Natural killer cell treated with Interleukin-12 subunit alpha and Interleukin-12 subunit beta and Interleukin-15 and Interleukin-18, amount 100 ng/mL, for 72 hours (primary cell): Measurements from ENCODE around the gene STRA6. TPM values are rescaled to one million over a fixed set of nuclear protein-coding genes. Genes with fewer than 3 reads are reported as not detected.
"Not testable (repeated sequence)": the region's sequence is repeated elsewhere in the genome, so short reads cannot be mapped to it uniquely, and the experiment has no call there.

Experiments used
- ATAC-seq, 2 donors: fragments of 150-1000 bp; cut with Tn5 transposase in 1 of 2; sonication (Bioruptor Pico), chemical (Tn5 transposase) in 1 of 2; 2 replicates each; pipeline ENCODE4 v1.10.0; 2021
- DNase-seq: peaks from one replicate; pipeline ENCODE4 v3.0.0; 2022; ENCODE audit warnings: low spot score
- H3K27ac Mint-ChIP-seq, 2 donors: 1 replicate in 1 of 2; 2 replicates in 1 of 2; pipeline ENCODE4 v1.8.0; 2022; ENCODE audit warnings: mixed read lengths in 2 of 2, mild to moderate bottlenecking in 1 of 2, moderate library complexity in 1 of 2
- H3K27me3 Mint-ChIP-seq, 2 donors: 1 replicate in 1 of 2; 2 replicates in 1 of 2; pipeline ENCODE4 v1.8.0; 2022; ENCODE audit warnings: mixed read lengths in 2 of 2
- H3K36me3 Mint-ChIP-seq: one replicate; pipeline ENCODE4 v1.8.0; 2022; ENCODE audit warnings: mixed read lengths
- H3K4me1 Mint-ChIP-seq, 2 donors: 1 replicate in 1 of 2; 2 replicates in 1 of 2; pipeline ENCODE4 v1.8.0; 2022; ENCODE audit warnings: low read depth in 2 of 2, mixed read lengths in 2 of 2, mild to moderate bottlenecking in 1 of 2
- H3K4me3 Mint-ChIP-seq: one replicate; pipeline ENCODE4 v1.8.0; 2022; ENCODE audit warnings: mixed read lengths
- H3K9me3 Mint-ChIP-seq: 2 replicates; pipeline ENCODE4 v1.8.0; 2022; ENCODE audit warnings: mixed read lengths
- total RNA-seq, 2 donors: library from RNA; stranded (reverse); gene quantifications; one replicate each; pipeline ENCODE4 v1.2.3, GENCODE V29; 2022

Gene STRA6
- total RNA-seq, 2 donors from 2014 or later: not detected

- not testable (repeated sequence) for H3K36me3 Mint-ChIP-seq, DNase-seq, H3K4me1 Mint-ChIP-seq, H3K4me3 Mint-ChIP-seq, ATAC-seq, H3K27ac Mint-ChIP-seq, H3K9me3 Mint-ChIP-seq
- H3K27me3 Mint-ChIP-seq: peaks cover 30 to 31% of the 10 kb centered on the region in 2 donors
Observed at GRCh38 chr15:74160390-74160789, 42.2 kb downstream of the STRA6 start.

- Mint-ChIP-seq H3K36me3 (no peaks in the 10 kb centered on the region), H3K4me1 (no peaks in the 10 kb centered on the region), H3K27ac (no peak overlapping the region), H3K4me3 (no peak overlapping the region), H3K27me3 (peaks cover 28 to 29% of the 10 kb centered on the region in 2 donors), H3K9me3 (no peaks in the 10 kb centered on the region)
- DNase-seq (no peak), ATAC-seq (no peak)
Observed at GRCh38 chr15:74159773-74160172, 42.8 kb downstream of the STRA6 start.

GRCh38 chr15:74158855-74159650 is 43.5 kb downstream of the STRA6 start:
- Mint-ChIP-seq H3K9me3 (no peaks in the 10 kb centered on the region), H3K27me3 (peaks cover 24 to 33% of the 10 kb centered on the region in 2 donors), H3K4me3 (no peak overlapping the region), H3K27ac (no peak overlapping the region), H3K4me1 (no peaks in the 10 kb centered on the region), H3K36me3 (no peaks in the 10 kb centered on the region)
- DNase-seq: no peak
- no peak for ATAC-seq

- no peaks in the 10 kb centered on the region for H3K4me1 Mint-ChIP-seq
- H3K27ac Mint-ChIP-seq: no peak overlapping the region
- no peaks in the 10 kb centered on the region for H3K36me3 Mint-ChIP-seq
- DNase-seq: no peak
- H3K27me3 Mint-ChIP-seq: peaks cover 26 to 32% of the 10 kb centered on the region in 2 donors
- no peak overlapping the region for H3K4me3 Mint-ChIP-seq
- H3K9me3 Mint-ChIP-seq: no peaks in the 10 kb centered on the region
- no peak for ATAC-seq
Observed at GRCh38 chr15:74157868-74158827, 44.4 kb downstream of the STRA6 start.

GRCh38 chr15:74156678-74157411 is 45.7 kb downstream of the STRA6 start:
- DNase-seq (no peak), ATAC-seq (no peak)
- Mint-ChIP-seq H3K4me3 (no peak overlapping the region), H3K9me3 (no peaks in the 10 kb centered on the region), H3K4me1 (no peaks in the 10 kb centered on the region), H3K27ac (no peak overlapping the region), H3K36me3 (no peaks in the 10 kb centered on the region), H3K27me3 (peaks cover 20 to 34% of the 10 kb centered on the region in 2 donors)

- no peaks in the 10 kb centered on the region for H3K4me1 Mint-ChIP-seq
- no peak for DNase-seq
- H3K9me3 Mint-ChIP-seq: no peaks in the 10 kb centered on the region
- no peak for ATAC-seq
- H3K27me3 Mint-ChIP-seq: peaks cover 20 to 34% of the 10 kb centered on the region in 2 donors
- H3K4me3 Mint-ChIP-seq: no peak overlapping the region
- no peak overlapping the region for H3K27ac Mint-ChIP-seq
- no peaks in the 10 kb centered on the region for H3K36me3 Mint-ChIP-seq
Observed at GRCh38 chr15:74155766-74156417, 46.7 kb downstream of the STRA6 start.

GRCh38 chr15:74147051-74147450 is 55.5 kb downstream of the STRA6 start:
- DNase-seq (no peak), ATAC-seq (no peak)
- H3K27me3 Mint-ChIP-seq: peaks cover 29 to 45% of the 10 kb centered on the region in 2 donors
- no peaks in the 10 kb centered on the region for H3K36me3 Mint-ChIP-seq
- H3K27ac Mint-ChIP-seq: no peak overlapping the region
- no peaks in the 10 kb centered on the region for H3K4me1 Mint-ChIP-seq
- no peak overlapping the region for H3K4me3 Mint-ChIP-seq
- H3K9me3 Mint-ChIP-seq: no peaks in the 10 kb centered on the region

GRCh38 chr15:74146277-74146800 is 56.2 kb downstream of the STRA6 start:
- Mint-ChIP-seq H3K9me3 (no peaks in the 10 kb centered on the region), H3K4me3 (no peak overlapping the region), H3K4me1 (no peaks in the 10 kb centered on the region), H3K36me3 (no peaks in the 10 kb centered on the region), H3K27ac (no peak overlapping the region), H3K27me3 (peaks cover 29 to 50% of the 10 kb centered on the region in 2 donors)
- ATAC-seq: no peak
- DNase-seq: no peak

GRCh38 chr15:74144153-74144775 is 58.3 kb downstream of the STRA6 start:
- no peak for DNase-seq
- Mint-ChIP-seq H3K27ac (no peak overlapping the region), H3K9me3 (no peaks in the 10 kb centered on the region), H3K27me3 (peaks cover 37 to 63% of the 10 kb centered on the region in 2 donors), H3K4me3 (no peak overlapping the region), H3K4me1 (no peaks in the 10 kb centered on the region), H3K36me3 (no peaks in the 10 kb centered on the region)
- peak in 1 of 2 donors; percentile 15 for ATAC-seq

GRCh38 chr15:74141591-74141990 is 61.0 kb downstream of the STRA6 start:
- ATAC-seq (no peak), DNase-seq (no peak)
- H3K9me3 Mint-ChIP-seq: no peaks in the 10 kb centered on the region
- H3K4me1 Mint-ChIP-seq: peaks cover 0 to 9% of the 10 kb centered on the region in 2 donors
- peaks cover 49 to 77% of the 10 kb centered on the region in 2 donors for H3K27me3 Mint-ChIP-seq
- H3K36me3 Mint-ChIP-seq: no peaks in the 10 kb centered on the region
- no peak overlapping the region for H3K4me3 Mint-ChIP-seq
- no peak overlapping the region for H3K27ac Mint-ChIP-seq

GRCh38 chr15:74138642-74139041 is 63.9 kb downstream of the STRA6 start:
- DNase-seq: no peak
- Mint-ChIP-seq H3K27me3 (peaks cover 39 to 72% of the 10 kb centered on the region in 2 donors), H3K4me1 (peaks cover 0 to 13% of the 10 kb centered on the region in 2 donors), H3K4me3 (no peak overlapping the region), H3K9me3 (no peaks in the 10 kb centered on the region), H3K27ac (no peak overlapping the region), H3K36me3 (no peaks in the 10 kb centered on the region)
- no peak for ATAC-seq

- no peak overlapping the region for H3K27ac Mint-ChIP-seq
- peaks cover 0 to 13% of the 10 kb centered on the region in 2 donors for H3K4me1 Mint-ChIP-seq
- no peak for DNase-seq
- H3K4me3 Mint-ChIP-seq: no peak overlapping the region
- no peak for ATAC-seq
- peaks cover 37 to 68% of the 10 kb centered on the region in 2 donors for H3K27me3 Mint-ChIP-seq
- H3K36me3 Mint-ChIP-seq: no peaks in the 10 kb centered on the region
- H3K9me3 Mint-ChIP-seq: no peaks in the 10 kb centered on the region
Observed at GRCh38 chr15:74137537-74137894, 65.1 kb downstream of the STRA6 start.
